ENCODE results near the gene PLPPR2. TPM values are rescaled to one million over a fixed set of nuclear protein-coding genes. Genes with fewer than 3 reads are reported as not detected.

Gene PLPPR2
- total RNA-seq, 1 experiment from 2014 or later: 5.6 TPM

DNA sequence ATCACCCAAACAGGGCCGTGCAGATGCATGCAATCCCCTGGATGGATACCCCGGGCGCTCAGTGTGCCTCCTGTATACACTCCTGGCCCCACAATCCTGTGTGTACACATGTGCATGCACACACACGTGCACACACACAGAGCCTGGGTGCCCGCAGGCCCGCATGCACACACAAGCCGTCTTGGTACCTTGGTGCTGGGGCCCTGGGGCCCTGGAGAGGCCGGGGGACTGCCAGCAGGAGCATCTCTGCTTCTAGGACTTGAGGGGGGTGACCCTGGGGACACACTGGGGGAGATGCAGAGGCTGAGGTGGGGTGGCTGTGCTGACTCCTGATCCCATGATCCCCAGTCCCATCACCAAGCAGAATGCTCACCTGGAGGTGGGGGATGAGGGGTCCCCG is 44.4 kb downstream of the PLPPR2 start:
- Histone ChIP-seq H3K36me3 (ENCODE audit: control insufficient read depth, insufficient read depth, low read length) (no peaks in the 10 kb centered on the region; the same call in none of the 2 replicates), H3K27me3 (replicated peaks; ENCODE audit: control insufficient read depth, insufficient read depth, low read length) (no peaks in the 10 kb centered on the region), H3K4me1 (no peaks in the 10 kb centered on the region), H3K9me3 (no peaks in the 10 kb centered on the region), H3K4me3 (ENCODE audit: low read depth, low read length) (no peak overlapping the region)
- Mint-ChIP-seq H3K4me1 (ENCODE audit: low read depth, unreplicated experiment) (peaks cover 6% of the 10 kb centered on the region), H3K27me3 (ENCODE audit: insufficient read depth, unreplicated experiment) (no peaks in the 10 kb centered on the region), H3K9me3 (ENCODE audit: unreplicated experiment) (no peaks in the 10 kb centered on the region), H3K36me3 (ENCODE audit: insufficient read depth, unreplicated experiment) (peaks cover 23% of the 10 kb centered on the region), H3K27ac (ENCODE audit: unreplicated experiment) (no peak overlapping the region), H3K4me3 (ENCODE audit: unreplicated experiment) (no peak overlapping the region)
- CTCF ChIA-PET: no interaction called here
- no peak for DNase-seq
- TF ChIP-seq CTCF (IDR thresholded peaks at IDR 0.05; ENCODE audit: insufficient read depth in 1 of 2, low read depth in 1 of 2, low read length in 1 of 2, severe bottlenecking in 1 of 2, unreplicated experiment in 1 of 2): no peak
- no TSS peak for BruUV-seq (replicated peaks)
- POLR2A ChIA-PET: no interaction called here
- intact Hi-C loops (cut with micrococcal nuclease; ENCODE audit: unreplicated experiment): no loop called here

DNA sequence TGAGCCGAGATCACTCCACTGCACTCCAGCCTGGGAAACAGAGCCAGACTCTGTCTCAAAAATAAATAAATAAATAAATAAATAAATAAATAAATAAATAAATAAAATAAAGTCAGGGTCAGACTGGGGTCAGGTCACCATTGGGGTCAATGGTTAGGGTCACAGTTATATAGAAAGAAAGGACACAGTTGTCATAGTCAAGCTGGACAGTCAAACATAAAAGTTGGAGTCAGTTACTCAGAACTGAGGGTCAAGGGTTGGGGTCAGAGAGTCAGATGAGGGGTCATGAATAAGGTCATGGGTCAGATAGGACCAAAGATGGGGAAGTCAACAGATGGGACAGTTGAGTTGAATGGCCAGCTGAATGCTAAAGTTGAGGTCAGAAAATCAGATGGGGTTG is 45.6 kb downstream of the PLPPR2 start:
- CTCF ChIA-PET: no interaction called here
- POLR2A ChIA-PET: interaction anchor here (0.9 kb wide), 1 partner anchor 17 kb away, joined by 9 read pairs; no protein-coding TSS in a partner anchor
- H3K4me1 ChIP-seq: no peaks in the 10 kb centered on the region

GRCh38 chr19:11401808-11402543 is 46.7 kb downstream of the PLPPR2 start:
- H3K27me3 Mint-ChIP-seq (ENCODE audit: insufficient read depth, unreplicated experiment): no peaks in the 10 kb centered on the region
- no peaks in the 10 kb centered on the region; the same call in none of the 2 replicates for H3K36me3 ChIP-seq (ENCODE audit: control insufficient read depth, insufficient read depth, low read length)
- no peak overlapping the region for H3K27ac Mint-ChIP-seq (ENCODE audit: unreplicated experiment)
- no peak overlapping the region for H3K4me3 ChIP-seq (ENCODE audit: low read depth, low read length)
- POLR2A ChIA-PET: interaction anchor here (0.6 to 0.9 kb wide), 2 partner anchors 18 to 89 kb away, joined by 3 to 9 read pairs; no protein-coding TSS in a partner anchor
- CTCF ChIA-PET: no interaction called here
- BruUV-seq (replicated peaks): no TSS peak
- peaks cover 15% of the 10 kb centered on the region for H3K36me3 Mint-ChIP-seq (ENCODE audit: insufficient read depth, unreplicated experiment)
- H3K4me3 Mint-ChIP-seq (ENCODE audit: unreplicated experiment): no peak overlapping the region
- H3K27me3 ChIP-seq (replicated peaks; ENCODE audit: control insufficient read depth, insufficient read depth, low read length): no peaks in the 10 kb centered on the region
- no peaks in the 10 kb centered on the region for H3K9me3 ChIP-seq
- no peaks in the 10 kb centered on the region for H3K4me1 ChIP-seq
- intact Hi-C loops (cut with micrococcal nuclease; ENCODE audit: unreplicated experiment): no loop called here
- DNase-seq: no peak
- no peak for TF ChIP-seq CTCF (IDR thresholded peaks at IDR 0.05; ENCODE audit: insufficient read depth in 1 of 2, low read depth in 1 of 2, low read length in 1 of 2, severe bottlenecking in 1 of 2, unreplicated experiment in 1 of 2)
- H3K9me3 Mint-ChIP-seq (ENCODE audit: unreplicated experiment): no peaks in the 10 kb centered on the region
- no peaks in the 10 kb centered on the region for H3K4me1 Mint-ChIP-seq (ENCODE audit: low read depth, unreplicated experiment)

More for the DNA sequence above, 45.6 kb downstream of the PLPPR2 start:
- no peaks in the 10 kb centered on the region for H3K9me3 ChIP-seq
- no peaks in the 10 kb centered on the region for H3K27me3 ChIP-seq (replicated peaks; ENCODE audit: control insufficient read depth, insufficient read depth, low read length)
- no TSS peak for BruUV-seq (replicated peaks)
- Mint-ChIP-seq H3K4me3 (ENCODE audit: unreplicated experiment) (no peak overlapping the region), H3K4me1 (ENCODE audit: low read depth, unreplicated experiment) (no peaks in the 10 kb centered on the region), H3K27me3 (ENCODE audit: insufficient read depth, unreplicated experiment) (no peaks in the 10 kb centered on the region), H3K27ac (ENCODE audit: unreplicated experiment) (peak overlapping the region; percentile 58), H3K36me3 (ENCODE audit: insufficient read depth, unreplicated experiment) (peaks cover 15% of the 10 kb centered on the region), H3K9me3 (ENCODE audit: unreplicated experiment) (no peaks in the 10 kb centered on the region)
- no peaks in the 10 kb centered on the region; the same call in none of the 2 replicates for H3K36me3 ChIP-seq (ENCODE audit: control insufficient read depth, insufficient read depth, low read length)
- no peak for DNase-seq
- no peak for TF ChIP-seq CTCF (IDR thresholded peaks at IDR 0.05; ENCODE audit: insufficient read depth in 1 of 2, low read depth in 1 of 2, low read length in 1 of 2, severe bottlenecking in 1 of 2, unreplicated experiment in 1 of 2)
- H3K4me3 ChIP-seq (ENCODE audit: low read depth, low read length): no peak overlapping the region
- intact Hi-C loops (cut with micrococcal nuclease; ENCODE audit: unreplicated experiment): no loop called here

All from Caco-2 (cell line).